Muscle of arm (tissue), 12 donors: Measurements from ENCODE around the gene BAIAP3. TPM values are rescaled to one million over a fixed set of nuclear protein-coding genes. Genes with fewer than 3 reads are reported as not detected.

Experiments
- DNase-seq: peaks from one replicate; pipeline ENCODE4 v3.0.0-alpha.2; 2013
- polyA plus RNA-seq, 12 donors: library from polyadenylated mRNA; unstranded; fragments of 120-200 nt; gene quantifications; one replicate each; pipeline ENCODE4 v1.2.1, GENCODE V29; 2013; ENCODE audit not compliant: insufficient read length in 12 of 12

Gene BAIAP3
- polyA plus RNA-seq, 12 donors: 0.40 to 1.3 (median 0.80) TPM; not detected in 2

- DNase-seq: no peak
These were observed 35.0 kb upstream of the BAIAP3 start for GRCh38 chr16:1298406-1298805.

GRCh38 chr16:1299012-1299867 lies 34.2 kb upstream of the BAIAP3 start:
- no peak for DNase-seq

DNA sequence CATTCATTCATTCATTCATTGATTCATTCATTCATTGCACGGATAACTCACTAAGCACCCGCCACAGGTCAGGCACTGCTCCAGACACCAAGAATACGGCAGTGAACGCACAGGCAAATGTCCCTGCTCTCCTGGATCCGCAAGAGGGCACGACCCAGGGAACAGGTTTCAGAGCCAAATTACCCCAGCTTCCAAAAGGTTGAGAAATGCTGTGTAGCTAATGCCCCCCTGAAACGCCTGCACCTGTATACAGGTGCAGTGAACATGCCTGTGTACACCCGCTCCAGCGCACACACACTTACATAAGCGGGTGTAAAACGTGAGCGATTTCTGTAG lies 33.6 kb upstream of the BAIAP3 start:
- no peak for DNase-seq

DNA sequence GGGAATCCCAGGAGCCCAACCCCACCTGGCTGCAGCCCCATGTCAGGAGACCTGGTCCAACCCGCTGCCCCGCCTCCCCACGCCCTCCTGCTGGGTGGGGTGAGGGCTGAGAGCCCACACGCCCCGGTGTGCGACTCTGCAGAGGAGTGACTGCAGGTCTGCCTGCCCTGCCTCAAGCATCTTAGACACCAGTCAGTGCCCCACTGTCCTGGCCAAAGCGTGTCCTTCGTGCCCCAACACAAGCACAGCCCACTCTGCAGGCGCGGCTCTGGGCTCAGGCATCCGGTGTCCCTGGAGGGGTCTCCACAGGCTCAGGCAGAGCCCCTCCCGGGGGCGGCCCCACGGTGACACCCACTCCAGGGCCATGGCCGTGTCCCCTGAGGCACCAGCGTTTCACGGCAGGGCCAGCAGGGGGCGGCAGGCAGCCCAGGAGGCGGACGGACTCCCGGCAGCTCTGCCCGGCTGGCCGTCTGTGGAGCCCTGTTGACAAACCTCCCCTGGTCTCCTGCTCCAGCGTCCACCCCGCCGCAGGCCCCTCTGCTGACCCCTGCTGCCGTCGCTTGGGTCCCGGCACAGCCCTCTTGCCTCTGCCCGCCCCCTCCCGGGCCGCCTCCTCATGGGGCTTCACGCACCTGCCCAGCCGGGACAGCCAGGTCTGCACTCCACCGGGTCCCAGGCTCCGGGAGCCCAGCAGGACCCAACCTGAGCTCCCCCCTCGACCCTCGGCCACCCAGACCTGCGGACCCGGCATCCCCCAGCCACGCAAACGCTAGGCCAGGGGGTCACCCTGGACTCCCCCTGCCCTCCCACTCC lies 32.6 kb upstream of the BAIAP3 start:
- no peak for DNase-seq

GRCh38 chr16:1301562-1301961 lies 31.9 kb upstream of the BAIAP3 start:
- DNase-seq: no peak

DNA sequence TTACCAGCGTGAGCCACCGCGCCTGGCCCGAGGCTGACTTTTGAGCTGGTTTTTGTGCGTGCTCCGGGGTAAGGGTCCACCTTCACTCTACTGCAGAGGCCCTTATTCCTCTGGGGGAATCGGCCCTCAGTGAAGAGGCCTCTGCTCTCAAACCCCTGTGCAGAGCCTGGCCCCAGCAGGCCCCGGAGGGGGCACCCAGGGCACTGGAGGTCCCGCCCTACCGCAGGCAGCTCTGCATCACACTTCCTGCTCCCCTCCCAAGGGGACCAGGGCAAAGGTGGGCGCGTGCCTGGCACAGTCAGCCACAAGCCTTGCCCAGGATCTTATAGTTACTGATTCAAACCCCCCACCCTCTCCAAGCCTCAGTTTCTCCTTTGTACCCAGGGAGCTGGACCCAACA lies 27.6 kb upstream of the BAIAP3 start:
- no peak for DNase-seq

GRCh38 chr16:1306334-1306733 lies 27.1 kb upstream of the BAIAP3 start:
- DNase-seq: no peak

DNA sequence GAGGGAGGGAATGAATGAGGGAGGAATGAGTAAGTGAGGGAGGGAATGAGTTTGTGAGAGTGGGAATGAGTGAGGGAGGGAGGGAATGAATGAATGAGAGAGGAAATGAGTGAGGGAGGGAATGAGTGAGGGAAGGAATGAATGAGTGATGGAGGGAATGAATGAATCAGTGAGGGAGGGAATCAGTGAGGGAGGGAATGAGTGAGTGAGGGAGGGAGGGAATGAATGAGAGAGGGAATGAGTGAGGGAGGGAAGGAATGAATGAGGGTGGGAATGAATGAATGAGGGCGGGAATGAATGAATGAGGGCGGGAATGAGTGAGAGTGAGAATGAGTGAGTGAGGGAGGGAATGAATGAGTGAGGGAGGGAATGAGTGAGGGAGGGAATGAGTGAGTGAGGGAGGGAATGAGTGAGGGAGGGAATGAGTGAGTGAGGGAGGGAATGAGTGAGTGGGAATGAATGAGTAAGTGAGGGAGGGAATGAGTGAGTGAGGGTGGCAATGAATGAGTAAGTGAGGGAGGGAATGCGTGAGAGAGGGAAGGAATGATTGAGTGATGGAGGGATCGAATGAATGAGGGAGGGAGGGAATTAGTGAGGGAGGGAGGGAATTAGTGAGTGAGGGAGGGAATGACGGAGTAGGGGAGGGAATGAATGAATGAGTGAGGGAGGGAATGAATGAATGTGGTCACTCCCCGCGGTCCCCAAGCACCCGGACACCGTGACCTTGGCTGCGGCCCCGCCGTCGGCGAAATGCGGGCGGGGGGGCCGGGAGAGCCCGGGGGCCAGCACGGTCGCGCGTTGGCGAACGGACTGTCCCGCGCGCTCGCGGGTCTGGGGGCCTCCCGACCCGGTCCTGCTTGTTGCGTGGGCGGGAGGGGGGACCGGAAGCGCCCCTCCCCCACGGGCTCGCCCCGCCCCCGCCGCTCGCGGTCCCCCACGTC lies 25.1 kb upstream of the BAIAP3 start:
- no peak for DNase-seq

DNA sequence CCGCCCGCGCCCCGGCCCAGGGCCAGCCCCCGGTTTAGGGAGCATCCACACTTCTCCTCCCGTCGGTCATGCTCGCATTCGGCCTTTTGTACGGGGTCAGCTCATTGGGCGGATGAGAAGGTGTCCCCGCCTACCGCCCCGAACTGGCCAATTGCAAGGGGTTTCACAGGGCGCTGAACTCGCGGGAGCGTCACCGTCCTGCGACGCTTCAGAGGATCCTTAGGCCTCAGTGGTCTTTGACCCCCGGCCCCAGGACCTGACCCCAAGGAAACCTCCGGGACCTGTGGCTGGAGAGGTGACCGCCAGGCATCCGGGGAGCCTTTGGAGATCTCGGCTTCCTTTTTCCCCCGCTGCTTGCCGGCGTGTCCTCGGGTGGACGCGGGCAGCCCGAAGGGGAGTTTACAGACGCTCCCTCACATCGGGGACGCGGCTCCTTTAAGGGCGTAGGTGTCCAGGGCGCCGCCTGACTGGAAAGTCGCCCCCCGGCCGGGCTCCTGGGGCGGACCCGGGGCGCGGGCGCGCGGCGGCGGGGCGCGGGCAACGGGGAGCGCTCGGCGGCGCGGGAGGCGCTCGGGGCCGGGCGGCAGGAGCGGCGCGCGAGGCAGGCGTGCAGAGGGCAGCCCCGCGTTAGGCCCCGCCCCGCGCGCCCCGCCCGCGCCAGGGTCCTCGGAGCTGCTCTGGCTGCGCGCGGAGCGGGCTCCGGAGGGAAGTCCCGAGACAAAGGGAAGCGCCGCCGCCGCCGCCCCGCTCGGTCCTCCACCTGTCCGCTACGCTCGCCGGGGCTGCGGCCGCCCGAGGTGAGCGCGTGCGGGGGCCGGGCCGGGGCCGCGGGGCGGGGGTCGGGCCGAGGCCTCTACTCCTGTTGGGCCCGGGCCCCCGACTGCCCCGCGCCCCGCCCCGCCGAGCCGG lies 24.2 kb upstream of the BAIAP3 start, which contains the start of gene UBE2I:
TSS of gene UBE2I (plus strand) at position 660 of the 909 bp plus-strand sequence. CDS start 4,395 bp downstream, outside the sequence.
- peak; percentile 100 for DNase-seq

GRCh38 chr16:1309888-1310831 lies 23.3 kb upstream of the BAIAP3 start:
- DNase-seq: no peak

DNA sequence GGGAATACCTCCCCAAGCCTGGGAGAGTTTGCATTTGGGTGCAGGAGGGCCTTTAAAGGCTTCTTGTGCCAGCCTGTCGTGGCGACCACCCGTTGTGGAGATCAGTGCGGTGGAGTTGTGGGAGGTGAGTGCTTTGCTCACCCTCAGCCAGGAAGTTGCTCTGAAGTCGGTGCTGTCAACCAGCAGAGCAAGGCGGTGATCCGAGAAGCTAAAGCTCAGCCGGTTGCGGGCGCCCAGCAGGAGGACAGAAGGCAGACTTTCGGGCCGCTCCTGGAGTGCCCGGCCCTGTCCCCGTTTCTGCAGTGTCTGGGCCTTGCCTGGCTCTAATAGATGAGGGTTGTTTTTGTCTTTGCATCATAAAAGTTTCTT lies 22.6 kb upstream of the BAIAP3 start:
- DNase-seq: no peak

- no peak for DNase-seq
These were observed 22.2 kb upstream of the BAIAP3 start for GRCh38 chr16:1311212-1311737.

- no peak for DNase-seq
These were observed 21.5 kb upstream of the BAIAP3 start for GRCh38 chr16:1311738-1312466.

DNA sequence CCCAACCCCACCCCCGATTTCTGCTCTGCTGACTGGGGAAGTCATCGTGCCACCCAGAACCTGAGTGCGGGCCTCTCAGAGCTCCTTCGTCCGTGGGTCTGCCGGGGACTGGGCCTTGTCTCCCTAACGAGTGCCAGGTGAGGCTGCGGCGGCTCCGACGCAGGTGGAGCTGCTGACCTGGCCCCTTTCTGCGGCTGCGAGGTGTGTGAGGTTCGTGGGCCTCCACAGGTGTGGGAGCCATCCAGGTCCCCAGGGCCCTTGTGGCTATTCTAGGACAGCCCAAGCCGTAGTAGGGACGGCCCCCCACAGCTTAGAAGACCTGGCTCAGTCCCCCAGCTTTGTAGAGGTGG lies 21.0 kb upstream of the BAIAP3 start:
- no peak for DNase-seq

DNA sequence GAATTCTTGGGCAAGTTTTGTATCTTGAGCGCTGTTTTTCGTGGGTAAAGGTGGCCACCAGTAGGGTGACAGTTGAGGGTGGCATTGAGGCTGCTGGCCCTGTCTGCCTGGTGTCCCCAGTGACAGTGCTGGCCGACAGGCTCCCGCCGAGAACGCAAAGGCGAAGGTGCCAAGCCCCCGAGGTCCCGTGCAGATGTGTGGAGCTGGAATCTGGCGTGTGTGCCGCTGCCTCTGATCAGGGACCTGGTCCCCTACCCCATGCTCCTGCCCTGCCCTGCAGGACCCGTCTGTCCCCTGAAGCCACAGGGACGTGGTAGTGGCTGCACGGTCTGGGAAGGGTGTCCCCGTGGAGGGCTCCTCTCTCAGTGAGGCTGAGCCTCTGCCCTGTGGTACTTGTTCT lies 20.5 kb upstream of the BAIAP3 start:
- DNase-seq: no peak

- no peak for DNase-seq
These were observed 19.6 kb upstream of the BAIAP3 start for GRCh38 chr16:1313721-1314369.

- DNase-seq: no peak
These were observed 18.9 kb upstream of the BAIAP3 start for GRCh38 chr16:1314399-1315068.
